SK-N-SH (cell line): Measurements from ENCODE around the gene HSD17B11. TPM values are rescaled to one million over a fixed set of nuclear protein-coding genes. Genes with fewer than 3 reads are reported as not detected.

Source experiments
- CTCF ChIA-PET: fragments of 300-600, 350-600 bp; formaldehyde crosslinking; extraction: SDS; loops from one replicate; lab custom pipeline; 2021; lab: Yijun Ruan, JAX
- POLR2A ChIA-PET: fragments of 350-600 bp; sonication (Branson Sonifier 250); formaldehyde crosslinking; extraction: SDS; loops from one replicate; lab custom pipeline; 2020; ENCODE audit warnings: antibody characterized with exemption, inconsistent platforms; lab: Yijun Ruan, JAX
- DNase-seq: peaks from one replicate; pipeline ENCODE4 v3.0.0; 2012
- H2AFZ ChIP-seq: fragments of 200-600 bp; sonication (generic); 2 replicates; pipeline ENCODE4 v1.8.1; 2016; ENCODE audit warnings: antibody characterized with exemption, mild to moderate bottlenecking, low read depth
- H3F3A ChIP-seq: fragments of 200-600 bp; sonication (generic); replicated peaks from 2 replicates; pipeline ENCODE3; 2016; ENCODE audit warnings: antibody characterized with exemption, mild to moderate bottlenecking; ENCODE audit not compliant: insufficient read depth
- H3K27ac ChIP-seq, 2 experiments: fragments of 200-500 bp in 1 of 2; fragments of 200-600 bp in 1 of 2; sonication (Bioruptor generic) in 1 of 2; sonication (generic), shearing (Covaris generic) in 1 of 2; 2 replicates each; pipeline versions ENCODE4 v1.5.1 to v1.6.1; 2014 to 2016; ENCODE audit warnings: low read depth in 2 of 2, inconsistent platforms in 1 of 2, low read length in 1 of 2, mild to moderate bottlenecking in 1 of 2, mixed read lengths in 1 of 2
- H3K27me3 ChIP-seq: fragments of 200-600 bp; sonication (generic), shearing (Covaris generic); 2 replicates; pipeline ENCODE4 v1.6.1; 2016; ENCODE audit warnings: mixed run types; ENCODE audit not compliant: insufficient read depth
- H3K36me3 ChIP-seq, 2 experiments: fragments of 200-500 bp in 1 of 2; fragments of 200-600 bp in 1 of 2; sonication (Bioruptor generic) in 1 of 2; sonication (generic) in 1 of 2; replicated peaks in 1 of 2; 2 replicates each; pipeline versions ENCODE3 to v1.5.1; 2014 to 2016; ENCODE audit warnings: low read length in 1 of 2, mild to moderate bottlenecking in 1 of 2; ENCODE audit not compliant: insufficient read depth in 2 of 2, control insufficient read depth in 1 of 2
- H3K4me1 ChIP-seq, 2 experiments: fragments of 200-500 bp in 1 of 2; fragments of 200-600 bp in 1 of 2; sonication (Bioruptor generic) in 1 of 2; sonication (generic), shearing (Covaris generic) in 1 of 2; 2 replicates each; pipeline versions ENCODE4 v1.5.1 to v1.6.1; 2014 to 2016; ENCODE audit warnings: low read depth in 1 of 2, low read length in 1 of 2, mixed run types in 1 of 2; ENCODE audit not compliant: insufficient read depth in 2 of 2, control insufficient read depth in 1 of 2
- H3K4me2 ChIP-seq: fragments of 200-600 bp; sonication (generic), shearing (Covaris generic); 2 replicates; pipeline ENCODE4 v1.6.1; 2017; ENCODE audit warnings: mixed run types
- H3K4me3 ChIP-seq, 2 experiments: fragments of 200-500 bp in 1 of 2; fragments of 200-600 bp in 1 of 2; sonication (Bioruptor generic) in 1 of 2; sonication (generic), shearing (Covaris generic) in 1 of 2; 2 replicates each; pipeline versions ENCODE4 v1.5.1 to v1.8.1; 2014 to 2016; ENCODE audit warnings: low read depth in 2 of 2, inconsistent platforms in 1 of 2, low read length in 1 of 2, mild to moderate bottlenecking in 1 of 2, mixed read lengths in 1 of 2, moderate library complexity in 1 of 2
- H3K79me2 ChIP-seq: fragments of 200-600 bp; sonication (generic); 2 replicates; pipeline ENCODE4 v1.8.1; 2017; ENCODE audit warnings: mild to moderate bottlenecking; ENCODE audit not compliant: insufficient read depth
- H3K9ac ChIP-seq: fragments of 200-600 bp; sonication (generic); 2 replicates; pipeline ENCODE4 v1.6.1; 2017; ENCODE audit warnings: mixed run types
- H3K9me2 ChIP-seq: fragments of 200-600 bp; sonication (generic); 2 replicates; pipeline ENCODE4 v1.6.1; 2017; ENCODE audit warnings: mixed run types
- H3K9me3 ChIP-seq: fragments of 200-600 bp; sonication (generic); 2 replicates; pipeline ENCODE4 v1.6.1; 2017; ENCODE audit warnings: mixed run types, mild to moderate bottlenecking, moderate library complexity
- H4K20me1 ChIP-seq: fragments of 200-600 bp; sonication (generic); 2 replicates; pipeline ENCODE4 v1.6.1; 2017; ENCODE audit warnings: mild to moderate bottlenecking, mixed run types; ENCODE audit not compliant: insufficient read depth
- CHD2 ChIP-seq: fragments of 150-350 bp; IDR thresholded peaks from 2 replicates; pipeline ENCODE4 v1.6.1; 2018; ENCODE audit warnings: low read length; ENCODE audit not compliant: partially characterized antibody
- CTCF ChIP-seq: fragments of 200-600 bp; sonication (generic); IDR thresholded peaks from 2 replicates; pipeline ENCODE4 v1.6.1; 2017; ENCODE audit warnings: antibody characterized with exemption, mild to moderate bottlenecking, moderate library complexity
- ELF1 ChIP-seq: IDR thresholded peaks from 2 replicates; pipeline ENCODE4 v1.4.0; 2012
- EP300 ChIP-seq, 2 experiments: IDR thresholded peaks; 2 replicates each; pipeline versions ENCODE4 v1.4.0 to v1.6.1; 2012; ENCODE audit warnings: borderline replicate concordance in 1 of 2, low read depth in 1 of 2, low read length in 1 of 2
- EZH2phosphoT487 ChIP-seq: fragments of 200-600 bp; sonication (generic); IDR thresholded peaks from 2 replicates; pipeline ENCODE4 v1.6.1; 2017; ENCODE audit warnings: low read depth, mixed run types, mild to moderate bottlenecking, antibody characterized with exemption, moderate library complexity, borderline replicate concordance
- FOSL2 ChIP-seq: IDR thresholded peaks from 2 replicates; pipeline ENCODE4 v1.4.0; 2012; ENCODE audit warnings: low read depth, mild to moderate bottlenecking, moderate library complexity, borderline replicate concordance
- FOXJ3 ChIP-seq: sonication (generic); formaldehyde crosslinking; IDR thresholded peaks from 2 replicates; pipeline ENCODE4 v1.5.1; 2020; ENCODE audit warnings: mild to moderate bottlenecking, missing genetic modification reagents
- FOXM1 ChIP-seq: IDR thresholded peaks from 2 replicates; pipeline ENCODE4 v1.4.0; 2012; ENCODE audit warnings: low read depth, mild to moderate bottlenecking
- GATA2 ChIP-seq: sonication (generic); formaldehyde crosslinking; IDR thresholded peaks from 2 replicates; pipeline ENCODE4 v1.5.0; 2020; ENCODE audit warnings: mild to moderate bottlenecking, missing genetic modification reagents
- IRF3 ChIP-seq: fragments of 150-350 bp; IDR thresholded peaks from 2 replicates; pipeline ENCODE4 v1.6.1; 2016; ENCODE audit warnings: mild to moderate bottlenecking, low read depth, low read length
- JUND ChIP-seq: IDR thresholded peaks from 2 replicates; pipeline ENCODE4 v1.4.0; 2012
- MAX ChIP-seq: IDR thresholded peaks from 2 replicates; pipeline ENCODE4 v1.4.0; 2012; ENCODE audit warnings: low read depth
- MXI1 ChIP-seq: IDR thresholded peaks from 2 replicates; pipeline ENCODE4 v1.6.1; 2012; ENCODE audit warnings: mild to moderate bottlenecking, low read depth, low read length, improper control_type of control experiment
- NRF1 ChIP-seq: IDR thresholded peaks from 2 replicates; pipeline ENCODE4 v1.6.1; 2012; ENCODE audit warnings: low read depth, mild to moderate bottlenecking, low read length
- PBX3 ChIP-seq: IDR thresholded peaks from 2 replicates; pipeline ENCODE4; 2012
- RAD21 ChIP-seq: IDR thresholded peaks from 2 replicates; pipeline ENCODE4 v1.6.1; 2012; ENCODE audit warnings: mild to moderate bottlenecking, low read length
- RCOR1 ChIP-seq: fragments of 150-350 bp; IDR thresholded peaks from 2 replicates; pipeline ENCODE4 v1.6.1; 2017; ENCODE audit warnings: antibody characterized with exemption, low read length
- RFX5 ChIP-seq: IDR thresholded peaks from 2 replicates; pipeline ENCODE4 v1.6.1; 2012; ENCODE audit warnings: mild to moderate bottlenecking, improper control_type of control experiment, low read length
- RXRA ChIP-seq: IDR thresholded peaks from 2 replicates; pipeline ENCODE4 v1.4.0; 2012; ENCODE audit warnings: low read depth, mild to moderate bottlenecking, borderline replicate concordance
- SIN3A ChIP-seq: IDR thresholded peaks from 2 replicates; pipeline ENCODE4 v1.6.1; 2012; ENCODE audit warnings: low read depth, mild to moderate bottlenecking, low read length, moderate library complexity, borderline replicate concordance
- SMC3 ChIP-seq: IDR thresholded peaks from 2 replicates; pipeline ENCODE4 v1.6.1; 2012; ENCODE audit warnings: low read depth, low read length, improper control_type of control experiment
- TCF12 ChIP-seq: IDR thresholded peaks from 2 replicates; pipeline ENCODE4 v1.4.0; 2012
- TEAD4 ChIP-seq: IDR thresholded peaks from 2 replicates; pipeline ENCODE4 v1.4.0; 2012; ENCODE audit warnings: mild to moderate bottlenecking, borderline replicate concordance; ENCODE audit not compliant: insufficient read depth
- USF1 ChIP-seq: IDR thresholded peaks from 2 replicates; pipeline ENCODE4 v1.4.0; 2012; ENCODE audit warnings: low read depth, borderline replicate concordance
- ZBTB33 ChIP-seq: IDR thresholded peaks from 2 replicates; pipeline ENCODE4 v1.4.0; 2012; ENCODE audit warnings: low read depth, borderline replicate concordance
- WGBS: methylation state at CpG from one replicate; pipeline ENCODE4 v1.1.6; 2017; ENCODE audit warnings: low lambda C conversion rate; 5-methylcytosine and 5-hydroxymethylcytosine counted together
- polyA plus RNA-seq, 3 experiments: library from polyadenylated mRNA; depleted of rRNA; stranded (reverse); fragments of >200 nt; gene quantifications; 2 replicates each; pipeline ENCODE4 v1.2.3, GENCODE V29; 2012

The HSD17B11 gene
- polyA plus RNA-seq, 1 of the 3 experiments (the other 2 are of a cell fraction): 13.2 TPM

GRCh38 chr4:87422104-87423052 is 31.4 kb upstream of the HSD17B11 start, which contains the start of gene NUDT9:
TSS of gene NUDT9 (plus strand) at chr4:87422573. CDS start at chr4:87422906, 333 bp downstream.
- H3K27me3 ChIP-seq: no peaks in the 10 kb centered on the region
- peak within 1 kb of the TSS; percentile 99 for H2AFZ ChIP-seq
- peak within 1 kb of the TSS; percentile 96 for H3K27ac ChIP-seq
- peak within 1 kb of the TSS; percentile 86 for H3K4me2 ChIP-seq
- H3K4me1 ChIP-seq: peaks cover 6% of the 10 kb centered on the region in 2 experiments; a peak in 1 of 4 replicates
- ChIA-PET CTCF (interaction anchor here (1.0 to 1.9 kb wide), 7 partner anchors 11 to 271 kb away, joined by 3 to 6 read pairs (median 4); partner anchors contain the start of gene HSD17B11), POLR2A (interaction anchor here (0.6 to 1.8 kb wide), 3 partner anchors 32 to 192 kb away, joined by 3 to 24 read pairs (median 3); partner anchors contain the start of gene HSD17B11)
- no peaks in the 10 kb centered on the region for H3K36me3 ChIP-seq
- H3K4me3 ChIP-seq: peak within 1 kb of the TSS; percentile 75 to 95
- H3K9ac ChIP-seq: peak within 1 kb of the TSS; percentile 94
- no peaks in the 10 kb centered on the region for H3K9me2 ChIP-seq
- no peaks in the 10 kb centered on the region for H3F3A ChIP-seq
- DNase-seq: peak; percentile 89
- H4K20me1 ChIP-seq: no peaks in the 10 kb centered on the region
- no peaks in the 10 kb centered on the region for H3K9me3 ChIP-seq
- 5% methylated on average over 41 of the region's 58 CpGs for WGBS
- H3K79me2 ChIP-seq: peaks cover 47% of the 10 kb centered on the region
- TF ChIP-seq CTCF (no peak), GATA2 (CRISPR knock-in tag) (peak; percentile 89), MAX (peak; percentile 94), SIN3A (0 out of 2 replicates have a peak, but pooled peaks have one; percentile 39), FOSL2 (no peak), MXI1 (peak; percentile 80), FOXM1 (no peak), RCOR1 (peak; percentile 75; the same call in 1 of the 2 replicates), EZH2phosphoT487 (no peak), IRF3 (no peak), FOXJ3 (CRISPR knock-in tag) (peak; percentile 33; the same call in 1 of the 2 replicates), TCF12 (peak; percentile 47; the same call in 1 of the 2 replicates), NRF1 (peak; percentile 67), ELF1 (peak; percentile 85), RAD21 (no peak), TEAD4 (0 out of 2 replicates have a peak, but pooled peaks have one; percentile 42), SMC3 (no peak), EP300 (IDR thresholded peaks at IDR 0.05; ENCODE audit: borderline replicate concordance in 1 of 2, low read depth in 1 of 2, low read length in 1 of 2) (peak; percentile 8 to 60; a peak in 2 of 4 replicates), RXRA (no peak), CHD2 (peak; percentile 85), USF1 (peak; percentile 85), PBX3 (peak; percentile 45; the same call in 1 of the 2 replicates), RFX5 (no peak), JUND (no peak), ZBTB33 (peak; percentile 88)
